Measurements from ENCODE around the gene ITGB4.
"Not testable (repeated sequence)": the region's sequence is repeated elsewhere in the genome, so short reads cannot be mapped to it uniquely, and the experiment has no call there.

The ITGB4 gene

DNA sequence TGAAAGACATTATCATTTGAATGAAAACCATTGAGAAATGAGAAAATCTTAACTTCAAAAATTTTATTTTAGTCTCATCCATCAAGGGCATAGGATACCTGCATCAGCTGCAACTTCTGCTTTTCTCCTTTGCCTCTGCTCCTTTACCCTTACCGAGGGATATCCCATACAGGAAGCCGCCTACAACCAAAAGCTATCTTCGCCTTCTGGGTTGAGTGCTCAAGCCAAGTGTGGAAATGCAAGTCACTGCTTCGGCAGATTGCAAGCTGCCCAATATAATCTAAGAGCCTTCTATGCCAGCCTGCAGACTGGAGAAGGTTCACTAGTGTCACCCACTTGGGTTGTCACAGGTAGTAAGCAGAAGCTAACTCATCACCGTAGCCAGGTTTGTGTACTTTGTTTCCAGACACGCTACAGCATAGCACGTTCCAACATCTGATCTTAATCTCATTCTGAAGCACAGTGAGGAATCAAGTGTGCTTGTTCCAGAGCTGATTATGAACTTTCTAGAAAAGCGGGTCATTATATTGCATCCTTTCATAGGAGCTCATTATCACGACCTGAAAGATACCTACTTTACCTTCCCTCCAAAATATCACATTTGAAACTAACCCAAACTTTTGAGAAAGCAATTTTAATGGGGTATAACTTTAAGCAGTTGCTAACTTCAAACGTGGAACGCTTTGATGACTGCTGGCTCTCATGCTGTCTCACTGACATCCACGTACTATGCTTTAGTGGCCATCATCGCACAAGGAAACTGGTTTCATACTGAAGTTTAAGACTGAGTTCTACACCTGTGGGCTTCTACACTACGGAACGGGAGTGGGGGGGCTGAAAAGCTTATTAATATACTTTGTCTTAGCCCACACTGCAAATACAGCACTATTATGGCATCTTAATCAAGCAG, 55.4 kb downstream of the ITGB4 start:
- in situ Hi-C loops (cut with MboI; ENCODE audit: low sequenced_read_pairs, unreplicated experiment): no loop called here
- TF ChIP-seq, protein P1, sequence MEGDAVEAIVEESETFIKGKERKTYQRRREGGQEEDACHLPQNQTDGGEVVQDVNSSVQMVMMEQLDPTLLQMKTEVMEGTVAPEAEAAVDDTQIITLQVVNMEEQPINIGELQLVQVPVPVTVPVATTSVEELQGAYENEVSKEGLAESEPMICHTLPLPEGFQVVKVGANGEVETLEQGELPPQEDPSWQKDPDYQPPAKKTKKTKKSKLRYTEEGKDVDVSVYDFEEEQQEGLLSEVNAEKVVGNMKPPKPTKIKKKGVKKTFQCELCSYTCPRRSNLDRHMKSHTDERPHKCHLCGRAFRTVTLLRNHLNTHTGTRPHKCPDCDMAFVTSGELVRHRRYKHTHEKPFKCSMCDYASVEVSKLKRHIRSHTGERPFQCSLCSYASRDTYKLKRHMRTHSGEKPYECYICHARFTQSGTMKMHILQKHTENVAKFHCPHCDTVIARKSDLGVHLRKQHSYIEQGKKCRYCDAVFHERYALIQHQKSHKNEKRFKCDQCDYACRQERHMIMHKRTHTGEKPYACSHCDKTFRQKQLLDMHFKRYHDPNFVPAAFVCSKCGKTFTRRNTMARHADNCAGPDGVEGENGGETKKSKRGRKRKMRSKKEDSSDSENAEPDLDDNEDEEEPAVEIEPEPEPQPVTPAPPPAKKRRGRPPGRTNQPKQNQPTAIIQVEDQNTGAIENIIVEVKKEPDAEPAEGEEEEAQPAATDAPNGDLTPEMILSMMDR (IDR thresholded peaks at IDR 0.05; ENCODE audit: borderline replicate concordance, control extremely low read depth, extremely low read depth, insufficient read depth, missing control alignments): no peak
- no peak for DNase-seq (ENCODE audit: low spot score)

DNA sequence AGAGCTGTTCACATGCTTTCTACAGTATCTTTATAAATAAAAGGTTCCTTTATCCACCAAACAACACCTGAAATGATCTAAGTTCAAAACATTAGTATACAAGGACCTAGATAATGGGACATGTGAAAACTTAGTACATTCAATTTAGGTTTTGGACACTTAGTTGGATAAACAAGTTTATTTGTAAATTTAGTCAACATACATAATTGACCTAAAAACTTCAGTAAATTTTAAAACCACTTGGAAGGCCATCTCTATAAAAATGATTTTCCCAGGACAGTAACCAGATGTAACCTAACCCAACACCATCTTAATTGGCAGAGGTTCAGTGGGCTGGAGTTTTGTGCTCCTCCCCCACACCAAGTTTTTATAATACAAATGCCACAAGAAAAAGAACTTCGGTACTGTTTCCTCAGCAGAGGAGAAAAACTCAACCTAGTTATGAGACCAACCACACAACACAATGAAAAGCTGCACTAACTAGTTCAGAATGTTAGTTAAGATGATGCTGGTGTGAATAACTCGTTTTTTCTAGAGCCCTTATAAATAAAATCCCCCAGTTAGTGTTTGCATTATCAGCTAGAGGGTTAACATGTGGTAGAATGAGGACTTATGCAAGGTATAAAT, 56.1 kb downstream of the ITGB4 start:
- DNase-seq (ENCODE audit: low spot score): no peak
- in situ Hi-C loops (cut with MboI; ENCODE audit: low sequenced_read_pairs, unreplicated experiment): no loop called here
- TF ChIP-seq, protein P1 (IDR thresholded peaks at IDR 0.05; ENCODE audit: borderline replicate concordance, control extremely low read depth, extremely low read depth, insufficient read depth, missing control alignments): no peak

DNA sequence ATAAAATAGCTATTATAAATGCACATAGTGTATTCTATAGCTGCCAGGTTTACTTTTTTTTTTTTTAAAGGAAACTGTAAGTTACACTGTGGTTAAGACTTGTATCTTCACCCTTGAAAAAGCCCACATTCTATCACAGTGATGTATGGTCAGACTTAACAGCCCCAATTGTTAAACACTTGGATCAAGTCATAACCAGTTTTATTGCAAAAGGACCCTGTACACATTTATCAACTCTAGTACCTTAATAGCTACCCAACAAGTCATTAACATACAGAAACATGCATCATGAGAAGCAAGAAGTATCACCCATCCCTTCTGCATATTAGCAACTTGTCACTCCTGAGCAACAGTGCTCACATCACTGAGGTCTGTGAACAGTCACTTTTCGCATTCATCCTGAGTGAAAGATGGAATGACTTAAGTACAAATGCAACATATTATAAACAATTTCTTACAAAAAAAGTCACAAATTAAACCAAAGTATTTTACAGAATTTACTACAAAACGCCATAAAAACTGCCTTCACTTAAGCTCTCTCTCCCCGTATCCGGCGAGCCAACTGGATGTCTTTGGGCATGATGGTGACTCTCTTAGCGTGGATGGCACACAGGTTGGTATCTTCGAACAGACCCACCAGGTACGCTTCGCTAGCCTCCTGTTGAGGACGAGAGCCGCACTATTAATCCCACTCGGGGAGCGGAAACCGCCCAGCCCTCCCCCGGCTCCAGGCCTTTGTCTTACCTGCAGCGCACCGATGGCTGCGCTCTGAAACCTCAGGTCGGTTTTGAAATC, 57.0 kb downstream of the ITGB4 start:
- in situ Hi-C loops (cut with MboI; ENCODE audit: low sequenced_read_pairs, unreplicated experiment); DNase-seq (ENCODE audit: low spot score): not testable (repeated sequence)

DNA sequence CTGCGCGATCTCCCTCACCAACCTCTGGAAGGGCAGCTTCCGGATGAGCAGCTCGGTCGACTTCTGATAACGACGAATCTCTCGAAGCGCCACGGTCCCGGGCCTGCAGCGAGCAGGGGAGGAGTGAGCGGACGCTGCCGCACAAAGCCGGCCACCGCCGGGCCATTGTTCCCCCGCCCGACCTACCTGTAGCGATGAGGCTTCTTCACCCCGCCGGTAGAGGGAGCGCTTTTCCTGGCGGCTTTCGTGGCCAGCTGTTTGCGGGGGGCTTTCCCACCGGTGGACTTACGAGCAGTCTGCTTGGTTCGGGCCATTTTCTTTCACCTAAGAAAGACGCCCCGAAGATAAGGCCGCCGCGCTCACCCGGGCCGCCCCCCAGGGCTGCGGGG, 57.6 kb downstream of the ITGB4 start:
- in situ Hi-C loops (cut with MboI; ENCODE audit: low sequenced_read_pairs, unreplicated experiment): no loop called here
- DNase-seq (ENCODE audit: low spot score): peak; percentile 72
- TF ChIP-seq, protein P1 (IDR thresholded peaks at IDR 0.05; ENCODE audit: borderline replicate concordance, control extremely low read depth, extremely low read depth, insufficient read depth, missing control alignments): peak; percentile 65

DNA sequence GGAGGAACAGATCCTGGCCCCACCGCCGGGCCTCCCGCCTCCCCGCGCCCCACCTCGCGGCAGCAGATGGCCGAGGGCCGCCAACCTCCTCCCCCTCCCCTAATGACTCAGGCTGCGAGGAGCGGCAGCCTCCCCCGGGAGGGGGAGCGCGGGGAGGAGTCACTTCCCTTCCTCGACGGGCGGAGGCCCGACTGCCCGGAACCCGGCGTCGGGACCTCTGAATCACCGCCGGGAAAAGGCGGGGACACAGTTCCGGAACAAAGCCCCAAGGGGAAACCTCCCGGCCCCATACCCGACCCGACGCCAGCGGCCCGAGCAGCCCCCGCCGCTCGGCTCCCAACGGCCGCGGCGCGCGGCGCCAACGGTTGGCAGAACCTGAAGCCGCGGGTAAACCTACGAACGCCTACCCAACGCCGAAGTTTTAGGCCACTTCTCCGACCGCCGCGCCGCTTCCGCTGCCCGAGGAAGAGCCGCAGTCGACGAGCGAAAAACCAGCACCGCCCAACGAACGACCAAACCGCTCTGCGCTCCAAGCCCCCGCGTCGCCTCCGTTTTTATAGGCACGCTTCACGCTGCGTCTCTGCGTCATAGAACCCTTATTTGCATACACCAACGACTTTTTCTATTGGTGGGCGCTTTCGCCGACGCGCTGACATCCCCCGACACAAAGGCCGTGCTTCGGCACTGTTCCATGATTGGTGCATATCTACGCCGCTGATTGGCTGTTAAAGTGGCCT, 58.2 kb downstream of the ITGB4 start:
- TF ChIP-seq, protein P1 (IDR thresholded peaks at IDR 0.05; ENCODE audit: borderline replicate concordance, control extremely low read depth, extremely low read depth, insufficient read depth, missing control alignments): no peak
- in situ Hi-C loops (cut with MboI; ENCODE audit: low sequenced_read_pairs, unreplicated experiment): no loop called here
- DNase-seq (ENCODE audit: low spot score): peak; percentile 94

DNA sequence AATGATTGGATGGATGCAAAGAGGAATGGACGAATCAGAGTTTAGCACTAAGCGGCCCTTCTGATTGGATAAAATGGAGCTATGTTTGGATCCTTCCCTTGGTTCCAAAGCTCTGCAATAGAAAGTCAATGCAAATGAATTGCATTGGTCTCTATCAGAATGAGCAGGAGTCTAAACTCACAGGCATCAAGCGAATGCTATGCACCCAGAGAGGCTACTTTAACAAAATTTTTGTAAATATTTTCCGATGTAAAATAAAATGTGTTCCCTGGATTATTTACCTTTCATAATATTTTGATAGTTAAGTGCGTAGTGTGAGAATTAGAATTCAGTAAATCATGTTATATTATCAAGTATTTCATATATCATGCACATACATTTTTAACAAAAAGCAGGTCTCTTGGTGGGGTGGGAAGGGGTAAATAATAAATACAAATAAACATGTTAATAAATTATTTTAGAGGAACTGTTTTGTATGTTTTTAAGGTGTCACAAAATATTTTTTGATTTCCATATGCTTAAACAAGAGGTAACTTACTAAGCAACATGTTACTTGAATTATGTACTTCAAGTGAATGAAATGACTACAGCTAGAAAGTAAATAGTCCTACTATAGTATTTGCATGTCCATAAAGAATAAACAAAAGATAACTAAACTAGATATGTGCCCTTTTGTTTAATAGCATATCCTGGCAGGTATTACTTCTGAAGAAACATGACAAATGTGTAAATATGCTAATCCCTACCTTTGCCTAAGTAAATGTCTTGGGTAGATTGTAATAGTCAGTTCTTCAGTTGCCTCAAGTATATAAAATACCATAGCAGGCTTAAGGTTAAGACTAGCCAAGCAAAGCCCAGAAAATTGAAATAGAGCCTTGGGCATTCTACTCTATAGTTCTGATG, 59.0 kb downstream of the ITGB4 start:
- no peak for DNase-seq (ENCODE audit: low spot score)
- TF ChIP-seq, protein P1 (IDR thresholded peaks at IDR 0.05; ENCODE audit: borderline replicate concordance, control extremely low read depth, extremely low read depth, insufficient read depth, missing control alignments): no peak
- in situ Hi-C loops (cut with MboI; ENCODE audit: low sequenced_read_pairs, unreplicated experiment): no loop called here

Measured in GM13976 (cell line).